Measurements from ENCODE around the gene RBP4.

The RBP4 gene

DNA sequence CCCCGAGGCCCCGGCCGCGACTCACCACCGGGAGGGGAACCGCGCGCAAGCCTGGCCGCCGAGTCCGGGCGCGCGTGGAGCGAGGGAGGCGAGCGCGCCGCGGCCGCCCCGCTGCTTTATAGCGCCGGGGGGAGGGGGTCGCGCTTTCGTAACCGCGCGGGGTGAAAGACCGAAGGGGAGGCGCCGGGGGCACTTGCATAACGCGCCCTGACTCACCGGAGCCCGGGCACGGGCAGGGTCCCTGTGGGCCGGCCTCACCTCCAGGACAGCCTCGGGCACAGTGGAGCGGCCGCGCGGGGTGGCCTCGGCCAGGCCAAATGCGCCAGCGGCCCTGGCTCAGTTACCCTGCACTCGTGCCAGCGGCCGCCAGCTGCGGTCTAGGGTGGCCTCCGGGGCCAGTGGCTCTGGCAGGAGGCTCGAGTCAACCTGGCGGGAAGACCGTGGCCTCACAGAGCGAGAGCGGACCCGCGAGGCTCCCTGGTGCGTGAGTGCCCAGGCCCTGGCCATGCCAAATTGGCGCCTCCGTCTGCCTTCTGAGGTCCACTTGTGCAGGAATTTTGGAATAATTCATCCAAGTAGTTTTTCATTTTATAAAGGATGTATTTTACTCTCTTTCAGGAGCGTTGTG is at the start of gene RBP4:
RBP4 (minus strand) TSS at position 90 of the 628 bp plus-strand sequence. CDS start 207 bp downstream, outside the sequence.
- no peak for DNase-seq

DNA sequence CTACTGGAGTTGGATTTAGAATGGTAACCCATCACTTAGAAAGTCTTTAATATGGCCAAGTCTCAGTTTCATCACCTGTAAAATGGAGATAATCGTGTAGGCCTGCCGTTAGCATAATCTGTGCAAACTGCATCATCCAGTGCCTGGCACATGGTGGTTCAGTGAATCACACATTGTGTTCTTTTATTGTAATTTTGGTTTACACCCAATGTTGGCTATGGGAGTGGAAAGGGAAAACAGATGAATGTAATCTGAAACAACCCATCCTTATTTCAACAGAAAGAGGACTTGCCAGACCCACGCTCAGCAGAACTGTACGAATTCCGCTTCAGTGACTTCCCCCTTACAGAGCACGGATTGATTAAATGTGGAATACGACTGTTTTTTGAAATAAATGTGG is 38.8 kb upstream of the RBP4 start:
- DNase-seq, result no peak

DNA sequence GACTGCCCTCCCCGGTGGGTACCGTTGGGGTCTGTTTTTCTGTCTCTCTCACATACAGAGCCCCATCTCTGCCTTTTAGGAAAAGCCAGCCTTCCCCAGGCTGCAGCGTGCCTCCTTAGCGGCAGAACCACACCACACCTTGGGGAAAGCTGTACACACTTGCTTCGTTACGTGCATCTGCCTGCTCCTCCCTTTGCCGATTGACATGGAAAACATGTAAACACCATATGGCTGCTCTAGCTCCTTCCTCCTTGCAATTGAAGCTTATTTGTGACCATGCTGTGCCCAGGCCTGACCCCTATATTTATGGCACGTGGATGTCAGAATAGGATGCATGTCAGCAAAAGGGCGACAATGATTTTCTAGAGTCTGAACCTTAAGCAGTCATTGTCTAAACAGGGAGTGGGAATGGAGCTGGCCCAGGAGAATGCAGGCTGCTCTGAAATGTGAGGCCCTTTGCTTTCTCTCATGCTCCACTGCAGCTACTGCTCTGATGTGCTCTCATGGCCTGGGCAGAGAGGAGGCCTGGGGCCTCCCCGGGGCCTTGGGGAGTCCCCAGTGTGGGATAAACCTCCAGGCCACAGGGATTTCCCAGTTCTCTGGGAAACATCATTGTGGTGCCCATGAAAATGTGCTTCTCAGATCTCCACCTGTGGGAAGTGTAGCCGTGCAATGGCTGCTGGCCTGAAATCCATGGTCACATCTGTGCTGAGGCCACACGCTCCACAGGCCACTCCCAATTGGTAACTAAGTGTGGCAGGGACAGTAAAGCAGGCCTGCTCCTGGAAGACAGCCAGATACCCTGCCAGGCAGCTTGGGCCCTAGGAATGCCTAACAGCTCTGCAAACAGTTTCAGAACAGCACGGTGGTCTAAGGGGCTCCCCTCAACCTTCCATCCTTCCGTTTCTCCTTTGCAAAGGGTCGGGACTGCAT is 29.9 kb upstream of the RBP4 start:
- no peak for DNase-seq

DNA sequence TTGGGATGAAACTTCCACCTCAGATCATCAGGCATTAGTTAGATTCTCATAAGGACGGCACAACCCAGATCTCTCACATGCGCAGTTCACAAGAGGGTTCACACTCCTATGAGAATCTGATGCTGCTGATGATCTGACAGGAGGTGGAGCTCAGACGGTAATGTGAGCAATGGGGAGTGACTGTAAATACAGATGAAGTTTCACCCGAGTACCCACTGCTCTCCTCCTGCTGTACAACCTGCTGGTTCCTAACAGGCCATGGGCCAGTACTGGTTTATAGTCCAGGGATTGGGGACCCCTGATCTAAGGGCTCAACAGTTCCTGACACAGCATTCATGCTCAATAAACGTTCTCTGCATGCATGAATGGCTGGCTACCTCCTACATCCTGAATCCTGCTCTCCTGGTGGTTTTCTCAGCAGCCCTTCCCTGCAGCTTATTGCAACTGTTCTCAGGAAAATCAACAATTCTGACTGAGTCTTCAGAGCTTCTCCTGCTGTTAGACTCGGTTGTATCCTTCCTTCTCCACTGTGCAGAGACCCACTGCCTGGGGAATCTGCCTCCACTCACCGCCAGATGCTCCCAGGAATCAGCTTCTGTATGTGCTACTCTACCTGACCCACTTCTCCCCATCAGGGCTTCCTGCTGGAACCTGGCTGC is 28.7 kb upstream of the RBP4 start:
- no peak for DNase-seq

DNA sequence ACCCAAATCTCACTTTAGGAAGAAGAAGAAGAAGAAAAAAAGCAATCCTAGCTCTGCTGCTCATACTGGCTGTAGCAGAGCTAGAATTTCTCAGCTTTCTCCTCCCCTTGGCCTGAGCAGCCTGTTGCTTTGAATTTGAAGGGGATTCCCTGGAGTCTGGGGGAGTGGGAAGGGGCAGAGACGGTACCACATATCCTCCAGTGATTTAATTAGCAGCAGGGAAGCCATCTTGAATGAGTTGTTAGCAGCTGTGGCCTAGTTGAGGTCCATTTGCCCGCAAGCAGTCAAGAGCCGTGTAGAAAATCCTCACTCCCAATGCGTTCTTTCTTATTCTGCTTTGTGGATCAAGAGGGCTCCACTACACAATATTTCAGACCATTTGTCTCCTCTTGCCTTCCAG is 27.8 kb upstream of the RBP4 start:
- no peak for DNase-seq

DNA sequence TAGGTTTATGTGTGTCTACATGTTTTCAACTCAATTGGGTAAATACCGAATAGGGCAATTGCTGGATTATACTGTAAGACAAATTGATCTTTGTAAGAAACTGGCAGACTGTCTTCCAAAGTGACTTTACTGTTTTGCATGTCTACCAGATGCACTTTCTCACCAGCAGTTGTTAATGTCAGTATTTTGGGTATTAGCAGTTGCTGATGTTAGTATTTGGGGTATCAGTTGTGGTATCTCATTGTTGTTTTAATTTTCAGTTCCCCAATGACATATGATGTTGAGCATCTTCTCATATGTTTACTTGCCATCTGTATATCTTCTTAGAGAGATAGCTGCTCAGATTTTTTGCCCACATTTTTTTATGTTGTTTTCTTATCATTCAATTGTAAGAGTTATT is 21.9 kb upstream of the RBP4 start:
- no peak for DNase-seq

DNA sequence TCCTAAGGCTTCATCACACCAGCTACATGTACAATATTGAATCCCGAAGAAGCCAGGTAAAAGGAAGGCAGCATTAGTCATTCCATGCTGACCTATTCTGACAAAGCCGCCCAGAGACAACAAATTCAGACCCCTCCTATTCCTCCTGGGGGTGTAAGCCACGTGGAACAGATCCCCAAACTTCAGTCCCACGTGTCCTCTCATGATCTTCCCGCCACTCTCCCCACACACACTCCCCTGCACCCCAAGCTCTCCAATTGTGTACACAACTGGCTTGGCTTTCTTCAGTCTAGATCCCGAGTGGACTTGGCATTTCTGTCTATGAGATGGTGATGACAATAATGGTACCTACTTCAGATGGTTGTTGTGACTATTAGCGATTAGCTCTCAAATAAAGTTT is 19.9 kb upstream of the RBP4 start:
- no peak for DNase-seq

DNA sequence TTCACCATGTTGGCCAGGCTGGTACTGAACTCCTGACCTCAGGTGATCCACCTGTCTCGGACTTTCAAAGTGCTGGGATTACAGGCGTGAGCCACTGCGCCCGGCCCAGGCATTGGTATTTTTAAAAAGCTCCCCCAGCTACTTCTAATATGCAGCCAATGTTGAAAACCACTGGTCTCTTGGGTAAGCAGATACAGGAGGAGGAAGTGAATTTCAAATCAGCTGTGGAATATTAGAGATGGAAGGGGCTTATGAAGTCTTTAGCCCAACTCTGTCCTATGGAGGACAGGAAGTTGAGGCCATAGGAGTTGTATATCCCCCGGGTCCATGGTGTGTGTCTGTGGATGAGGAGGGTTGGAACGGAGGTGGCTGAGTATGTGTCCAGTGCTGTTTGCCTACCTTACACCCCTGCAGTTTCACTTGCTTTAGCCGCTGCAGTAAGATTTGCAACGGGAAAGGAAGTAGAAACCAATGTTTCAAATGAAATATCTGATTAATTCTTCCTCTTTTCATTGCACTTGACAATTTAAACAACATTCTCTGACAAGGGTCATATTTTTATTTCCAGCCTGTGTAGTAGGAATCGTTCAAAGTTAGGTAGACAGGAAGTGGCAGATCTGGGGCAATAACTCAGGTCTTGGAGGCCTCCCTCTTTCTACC is 14.7 kb upstream of the RBP4 start:
- no peak for DNase-seq

DNA sequence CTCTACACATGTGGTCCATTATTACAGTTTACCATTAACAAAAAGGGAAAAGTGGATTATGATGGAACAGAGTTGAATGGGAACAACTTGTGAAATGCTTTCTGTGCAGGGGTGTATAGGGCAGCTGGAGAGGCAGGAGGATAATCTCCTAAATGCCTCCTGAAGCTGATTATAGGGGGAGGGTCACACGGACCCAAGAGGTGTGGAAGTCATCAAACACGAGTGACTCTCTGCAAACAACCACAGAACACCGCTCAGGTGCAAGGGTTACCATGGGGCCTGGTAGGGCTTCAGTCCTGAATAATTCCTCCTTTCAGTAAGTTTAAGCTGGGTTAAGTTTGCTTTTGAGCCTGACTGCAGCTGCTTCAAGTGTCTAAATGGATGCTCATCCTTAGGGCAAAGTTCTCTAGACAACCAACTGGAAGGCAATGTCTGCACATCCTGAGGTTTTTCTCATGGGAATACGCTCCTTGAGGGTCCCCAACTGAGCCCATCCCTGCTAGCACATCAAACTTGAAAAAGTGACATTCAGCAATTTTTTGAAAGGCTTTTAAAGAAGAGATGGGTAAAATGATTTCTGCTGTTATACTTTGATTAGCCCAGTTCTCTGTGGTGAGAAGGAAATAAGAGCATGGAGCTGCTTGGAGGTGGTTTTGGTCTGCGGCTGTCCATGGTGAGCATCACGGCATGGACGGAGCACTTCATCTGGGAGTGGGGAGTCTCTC is 13.2 kb upstream of the RBP4 start:
- no peak for DNase-seq

DNA sequence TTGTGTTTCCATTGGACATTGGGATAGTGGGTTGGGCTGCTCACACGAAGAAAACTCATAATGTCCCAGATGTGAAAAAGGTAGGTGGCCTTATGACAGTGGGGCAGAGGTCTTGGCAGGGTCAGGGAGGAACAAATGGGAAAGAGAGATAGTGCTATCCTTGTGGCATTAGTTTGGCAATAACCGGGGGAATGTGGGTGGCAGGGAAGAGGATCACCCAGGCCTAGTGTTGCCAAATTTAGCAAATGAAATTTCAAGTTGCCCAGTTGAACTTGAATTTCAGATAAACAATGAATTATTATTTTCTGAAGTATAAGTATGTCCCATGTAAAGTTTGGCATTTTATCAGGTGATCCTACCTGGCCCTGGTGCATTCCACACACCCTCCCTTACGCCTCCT is 12.1 kb upstream of the RBP4 start:
- no peak for DNase-seq

DNA sequence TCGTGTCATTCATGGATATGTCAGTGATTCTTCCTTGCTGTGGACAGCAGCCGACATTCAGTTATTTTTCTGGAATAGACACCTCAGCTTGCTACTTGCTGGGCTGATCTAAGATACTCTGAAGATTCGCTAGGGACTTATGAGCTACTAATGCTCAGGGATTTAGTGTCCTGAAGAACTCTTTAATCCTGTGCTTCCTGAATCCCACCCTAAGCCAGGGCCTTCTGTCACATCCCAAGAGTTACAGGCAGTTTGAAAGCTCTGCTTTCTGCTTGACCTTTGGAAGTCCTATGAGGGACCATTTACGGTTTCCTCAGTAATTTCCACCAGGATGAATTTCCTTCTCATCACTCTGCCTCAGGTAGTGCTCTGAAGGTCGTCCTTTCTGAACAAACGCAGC is 11.3 kb upstream of the RBP4 start, which contains the start of gene PDE6C:
PDE6C (plus strand) TSS at position 227 of the 400 bp plus-strand sequence. CDS start 189 bp downstream, outside the sequence.
- no peak for DNase-seq

DNA sequence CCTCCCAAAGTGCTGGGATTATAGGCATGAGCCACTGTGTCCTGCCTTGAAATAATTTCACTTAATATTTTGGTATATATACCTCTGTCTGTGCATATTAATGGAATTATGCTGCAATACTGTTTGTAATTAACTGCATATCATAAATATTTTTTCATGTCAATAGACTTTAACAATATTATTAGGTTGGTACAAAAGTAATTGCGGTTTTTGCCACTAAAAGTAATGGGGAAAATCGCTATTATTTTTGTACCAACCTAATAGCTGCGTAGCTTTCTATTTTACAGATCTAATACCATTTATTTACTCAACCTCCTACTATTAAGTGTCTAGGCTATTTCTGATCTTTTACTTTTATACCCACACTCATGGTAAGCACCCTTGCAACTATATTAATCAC is 7.4 kb upstream of the RBP4 start:
- DNase-seq, result no peak

DNA sequence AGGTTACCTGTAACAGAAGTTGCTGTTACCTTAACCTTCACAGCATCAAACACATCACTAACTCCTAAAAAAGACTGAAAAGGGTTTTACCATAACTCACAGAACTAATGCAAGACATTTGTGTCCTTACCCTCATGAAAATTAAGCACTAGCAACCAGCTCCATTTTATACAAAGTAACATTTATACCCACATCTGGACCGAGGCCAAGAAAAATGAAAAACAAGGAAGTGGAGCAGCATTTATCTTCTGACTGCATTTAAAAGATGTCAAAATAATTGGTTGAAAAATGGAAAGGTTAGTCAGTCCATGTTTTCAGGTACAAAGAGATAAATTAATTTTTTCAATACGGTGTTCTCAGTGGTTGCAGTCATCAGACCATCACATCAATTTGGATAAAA is 3.1 kb upstream of the RBP4 start:
- no peak for DNase-seq

DNA sequence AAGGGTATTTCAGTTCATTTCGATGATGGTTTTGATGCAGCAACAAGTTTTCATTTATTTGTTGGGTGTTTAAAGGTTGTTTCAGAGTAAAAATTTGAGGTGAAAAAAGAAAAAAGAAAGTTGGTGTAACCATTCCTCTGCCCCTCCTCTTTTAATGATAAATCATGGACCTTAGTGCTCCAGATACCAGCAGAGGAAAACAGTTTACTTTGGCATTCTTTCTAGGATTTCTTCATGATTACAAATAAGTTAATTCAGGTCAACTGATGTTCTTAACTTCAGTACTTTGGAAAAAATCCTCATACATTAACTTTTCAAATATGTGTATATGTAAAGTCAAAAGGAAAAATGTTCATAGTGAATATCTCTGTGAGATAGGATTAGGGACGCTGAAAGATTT is 2.0 kb upstream of the RBP4 start:
- no peak for DNase-seq

DNA sequence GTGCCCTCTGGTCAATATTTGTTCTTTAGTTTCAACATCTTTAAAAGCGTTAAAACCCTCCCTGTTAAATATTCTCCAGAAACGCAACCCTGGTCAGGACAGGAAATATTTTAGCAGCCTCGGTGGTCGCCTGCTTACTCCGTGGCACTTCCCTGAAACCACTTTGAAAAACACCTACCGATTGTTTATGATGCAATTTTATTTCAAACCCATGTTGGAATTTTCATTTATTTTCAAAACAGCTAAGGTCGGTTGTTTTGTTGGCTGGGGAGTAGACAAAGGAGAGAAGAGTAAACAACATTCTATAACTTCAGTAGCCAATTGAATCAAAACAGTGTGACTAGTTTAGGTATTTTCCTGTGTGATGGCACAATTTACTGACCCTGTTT is 733 bp upstream of the RBP4 start:
- DNase-seq, result no peak

DNA sequence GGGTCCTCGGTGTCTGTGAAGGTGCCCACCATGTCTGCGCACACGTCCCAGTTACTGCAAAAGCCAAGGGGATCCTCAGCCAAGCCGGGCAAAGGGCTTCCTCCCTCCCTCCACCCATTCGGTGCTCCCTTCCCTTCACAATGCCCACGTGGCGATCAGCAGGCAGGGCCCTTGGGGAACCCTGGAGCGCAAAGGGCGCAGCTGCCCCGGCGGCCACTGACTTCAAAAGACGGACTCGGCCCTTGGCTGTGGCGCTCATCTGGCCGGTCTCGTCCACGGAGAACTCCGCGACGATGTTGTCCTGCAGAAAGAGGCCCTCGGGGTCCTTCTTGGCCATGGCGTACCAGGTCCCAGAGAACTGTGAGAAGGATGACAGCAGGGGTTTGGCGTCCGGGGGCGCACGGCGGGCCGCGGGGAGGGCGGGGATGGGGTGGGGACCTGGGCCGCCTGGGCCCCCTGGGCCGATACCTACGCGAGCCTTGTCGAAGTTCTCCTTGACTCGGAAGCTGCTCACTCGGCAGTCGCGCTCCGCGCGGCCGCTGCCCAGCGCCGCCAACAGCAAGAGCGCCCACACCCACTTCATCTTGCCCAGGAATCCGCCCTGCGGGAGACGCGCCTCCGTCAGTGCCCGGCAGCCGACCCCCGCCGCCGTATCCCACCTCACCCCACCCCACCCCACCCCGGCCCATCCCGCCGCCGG is 439 bp downstream of the RBP4 start:
- no peak for DNase-seq

DNA sequence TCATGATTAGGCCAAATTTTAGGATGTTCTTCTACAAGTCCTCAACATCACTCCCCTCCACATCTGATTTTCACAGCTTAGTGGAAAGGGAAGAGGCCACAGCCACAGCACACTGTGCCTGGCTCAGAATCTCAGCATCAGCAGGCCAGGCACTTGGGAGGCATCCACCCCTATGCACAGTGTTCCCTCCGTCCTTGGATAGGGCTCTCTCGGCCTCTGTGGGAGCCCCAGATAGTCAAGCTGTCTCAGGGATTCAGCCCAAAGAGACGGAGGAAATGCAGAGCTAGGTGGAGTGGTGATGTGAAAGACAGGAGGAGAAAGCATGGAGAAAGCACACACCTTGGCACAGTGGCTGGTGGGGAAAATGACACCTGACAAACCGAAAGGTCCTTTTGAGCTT is 1.3 kb downstream of the RBP4 start:
- no peak for DNase-seq

DNA sequence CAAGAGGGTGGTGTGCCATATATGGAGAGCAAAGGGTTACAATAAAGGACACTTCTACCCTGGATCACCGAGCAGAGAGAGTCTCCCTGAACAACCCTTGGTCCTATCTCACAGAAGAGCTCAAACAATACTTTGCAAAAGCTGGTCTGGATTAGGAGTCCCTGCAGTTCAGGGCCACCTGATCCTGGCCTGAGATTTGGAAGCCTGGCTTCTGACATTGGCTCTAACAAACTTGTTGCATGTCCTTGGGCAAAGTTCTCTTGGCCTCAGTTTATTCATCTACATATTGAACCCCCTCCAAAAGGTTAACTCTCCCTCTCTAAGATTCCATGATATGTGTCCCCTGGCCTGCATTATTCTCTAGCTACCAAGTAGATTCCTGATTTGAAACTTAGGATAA is 1.7 kb downstream of the RBP4 start:
- no peak for DNase-seq

DNA sequence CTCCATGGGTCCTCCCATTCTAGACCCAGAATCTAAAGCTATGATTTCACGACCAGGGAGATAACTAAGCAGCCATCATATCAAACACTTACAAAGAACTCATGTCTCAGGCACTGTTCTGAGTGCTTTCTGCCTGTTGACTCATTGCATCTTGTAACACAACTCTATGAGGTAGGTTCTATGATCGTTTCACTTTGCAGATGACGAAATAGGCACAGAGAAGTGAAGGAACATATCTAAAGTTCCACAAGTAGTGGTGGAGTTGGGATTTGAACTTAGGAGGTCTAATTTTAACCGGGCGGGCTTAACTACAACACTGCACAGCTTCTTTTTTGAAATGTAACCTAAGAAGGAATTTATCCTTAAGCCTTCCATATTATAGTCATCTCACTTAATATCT is 2.9 kb downstream of the RBP4 start:
- no peak for DNase-seq

DNA sequence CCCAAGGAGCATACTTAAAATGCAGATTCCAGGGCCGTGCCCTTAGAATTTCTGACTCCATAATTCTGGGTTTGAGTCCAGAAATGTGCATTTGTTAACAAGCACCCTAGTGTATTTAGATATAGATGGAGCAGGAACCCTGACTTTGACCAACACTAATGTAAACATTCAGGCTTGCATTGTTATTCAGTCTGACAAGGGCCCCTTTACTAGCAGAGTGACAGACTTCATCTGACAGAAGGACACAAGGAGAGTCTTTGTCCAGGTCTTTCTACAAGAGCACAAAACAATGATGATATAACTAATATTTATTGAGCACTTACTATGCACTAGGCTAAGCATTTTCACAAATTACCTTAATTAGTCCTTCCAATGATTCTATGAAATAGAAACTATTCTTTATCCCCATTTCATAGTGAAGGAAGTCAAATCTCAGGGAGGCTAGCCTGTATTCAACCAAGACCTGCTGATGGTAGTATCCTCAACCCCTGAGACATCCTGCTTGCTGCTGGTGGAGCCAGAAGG is 3.9 kb downstream of the RBP4 start:
- DNase-seq, result no peak

DNA sequence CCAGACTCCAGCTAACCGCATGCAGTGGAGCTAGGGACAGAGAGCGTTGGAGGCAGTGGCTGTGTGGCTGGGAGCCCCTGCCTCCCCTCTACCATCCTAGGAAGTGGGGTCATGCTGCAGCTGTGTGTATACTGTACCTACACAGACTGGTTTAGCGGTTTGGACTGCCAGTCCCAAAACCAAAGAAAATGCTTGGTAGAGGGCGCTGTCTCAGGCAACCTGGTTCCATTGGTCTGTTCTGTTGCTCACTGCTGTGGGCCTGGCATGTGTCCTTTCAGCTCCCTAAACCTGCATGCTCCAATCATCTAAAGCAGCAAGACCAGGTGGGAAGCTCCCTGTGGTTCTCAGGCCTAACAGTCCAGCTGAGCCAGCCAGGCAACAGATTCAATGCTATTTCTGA is 4.5 kb downstream of the RBP4 start:
- DNase-seq, result no peak

Measured in NCI-H510A (cell line).